Measurements from ENCODE around the gene ABCG1. TPM values are rescaled to one million over a fixed set of nuclear protein-coding genes. Genes with fewer than 3 reads are reported as not detected.

ABCG1 gene
- total RNA-seq, 1 donor from 2014 or later = 74.9 TPM

- DNase-seq = peak; percentile 26
- no peak for ATAC-seq
- Histone ChIP-seq H3K9me3 (no peaks in the 10 kb centered on the region), H3K4me1 (peaks cover 97% of the 10 kb centered on the region), H3K27me3 (ENCODE audit: low read depth) (no peaks in the 10 kb centered on the region), H3K27ac (peak overlapping the region; percentile 83), H3K4me3 (no peak overlapping the region), H3K36me3 (peaks cover under 1% of the 10 kb centered on the region)
- no peak for TF ChIP-seq CTCF (IDR thresholded peaks at IDR 0.05)
- intact Hi-C loops (cut with DNase I) = no loop called here
Measured at GRCh38 chr21:42232176-42232825, 13.4 kb downstream of the ABCG1 start.

- intact Hi-C loops (cut with DNase I) = no loop called here
- peak overlapping the region; percentile 21 for H3K4me3 ChIP-seq
Measured at GRCh38 chr21:42233067-42233961, 14.4 kb downstream of the ABCG1 start.

GRCh38 chr21:42234041-42234440 is 15.1 kb downstream of the ABCG1 start:
- intact Hi-C loops (cut with DNase I) = no loop called here
- peaks cover 96% of the 10 kb centered on the region for H3K4me1 ChIP-seq

More at GRCh38 chr21:42233067-42233961, 14.4 kb downstream of the ABCG1 start:
- DNase-seq (peak; percentile 84), ATAC-seq (peak; percentile 76 to 84)
- Histone ChIP-seq H3K36me3 (no peaks in the 10 kb centered on the region), H3K27ac (peak overlapping the region; percentile 83), H3K27me3 (ENCODE audit: low read depth) (no peaks in the 10 kb centered on the region), H3K9me3 (no peaks in the 10 kb centered on the region), H3K4me1 (peaks cover 97% of the 10 kb centered on the region)
- TF ChIP-seq CTCF (IDR thresholded peaks at IDR 0.05) = peak; percentile 38

GRCh38 chr21:42234464-42235241 is 15.7 kb downstream of the ABCG1 start:
- H3K27me3 ChIP-seq (ENCODE audit: low read depth) = no peaks in the 10 kb centered on the region
- TF ChIP-seq CTCF (IDR thresholded peaks at IDR 0.05) = no peak
- peak overlapping the region; percentile 66 for H3K4me3 ChIP-seq
- DNase-seq (peak; percentile 84), ATAC-seq (peak; percentile 79 to 85)
- intact Hi-C loops (cut with DNase I) = no loop called here
- peak overlapping the region; percentile 83 for H3K27ac ChIP-seq
- H3K9me3 ChIP-seq = no peaks in the 10 kb centered on the region
- H3K4me1 ChIP-seq = peaks cover 96% of the 10 kb centered on the region
- H3K36me3 ChIP-seq = no peaks in the 10 kb centered on the region

More at GRCh38 chr21:42234041-42234440, 15.1 kb downstream of the ABCG1 start:
- DNase-seq (peak; percentile 30), ATAC-seq (no peak)
- H3K27me3 ChIP-seq (ENCODE audit: low read depth) = no peaks in the 10 kb centered on the region
- no peaks in the 10 kb centered on the region for H3K36me3 ChIP-seq
- H3K9me3 ChIP-seq = no peaks in the 10 kb centered on the region
- TF ChIP-seq CTCF (IDR thresholded peaks at IDR 0.05) = no peak
- H3K4me3 ChIP-seq = peak overlapping the region; percentile 66
- H3K27ac ChIP-seq = peak overlapping the region; percentile 83

GRCh38 chr21:42235593-42235992 is 16.7 kb downstream of the ABCG1 start:
- intact Hi-C loops (cut with DNase I) = no loop called here
- H3K4me1 ChIP-seq = peaks cover 86% of the 10 kb centered on the region
- H3K27ac ChIP-seq = peak overlapping the region; percentile 83
- ATAC-seq = no peak
- H3K36me3 ChIP-seq = no peaks in the 10 kb centered on the region
- H3K27me3 ChIP-seq (ENCODE audit: low read depth) = no peaks in the 10 kb centered on the region
- no peaks in the 10 kb centered on the region for H3K9me3 ChIP-seq
- no peak for DNase-seq
- no peak for TF ChIP-seq CTCF (IDR thresholded peaks at IDR 0.05)
- peak overlapping the region; percentile 66 for H3K4me3 ChIP-seq
